Measurements from ENCODE around the gene BPHL.
"Not testable (repeated sequence)": the region's sequence is repeated elsewhere in the genome, so short reads cannot be mapped to it uniquely, and the experiment has no call there.

The BPHL gene

DNA sequence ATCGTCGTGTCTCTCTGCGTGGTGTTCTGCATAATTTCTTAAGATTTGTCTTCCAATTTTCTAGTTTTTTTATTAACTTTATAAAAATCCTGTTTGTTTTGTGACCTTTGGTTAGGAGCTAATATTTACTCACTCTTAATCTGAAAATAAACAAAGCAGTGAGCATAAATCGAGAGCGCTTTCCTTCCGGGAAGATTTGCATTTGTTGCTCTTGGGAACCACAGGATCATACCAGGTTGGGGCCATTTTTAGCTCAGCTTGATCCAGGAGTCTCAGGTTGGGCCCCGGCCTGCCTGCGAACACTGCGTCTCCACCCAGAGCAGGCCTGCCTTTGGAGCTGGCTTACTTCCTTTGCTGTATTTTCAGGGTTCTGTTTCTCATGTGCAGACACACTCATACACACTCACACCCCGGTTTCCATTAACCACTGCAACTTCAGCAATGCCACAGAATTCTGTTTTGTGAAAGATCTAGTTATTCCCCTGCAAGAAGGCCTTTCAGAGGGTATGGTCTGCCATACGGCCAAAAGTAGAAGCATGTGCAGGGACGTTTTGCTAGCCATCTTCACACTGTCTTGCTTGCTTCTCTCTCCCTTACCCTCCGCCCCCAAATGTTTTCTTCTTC, 17.3 kb downstream of the BPHL start:
- TF ChIP-seq, protein P1, sequence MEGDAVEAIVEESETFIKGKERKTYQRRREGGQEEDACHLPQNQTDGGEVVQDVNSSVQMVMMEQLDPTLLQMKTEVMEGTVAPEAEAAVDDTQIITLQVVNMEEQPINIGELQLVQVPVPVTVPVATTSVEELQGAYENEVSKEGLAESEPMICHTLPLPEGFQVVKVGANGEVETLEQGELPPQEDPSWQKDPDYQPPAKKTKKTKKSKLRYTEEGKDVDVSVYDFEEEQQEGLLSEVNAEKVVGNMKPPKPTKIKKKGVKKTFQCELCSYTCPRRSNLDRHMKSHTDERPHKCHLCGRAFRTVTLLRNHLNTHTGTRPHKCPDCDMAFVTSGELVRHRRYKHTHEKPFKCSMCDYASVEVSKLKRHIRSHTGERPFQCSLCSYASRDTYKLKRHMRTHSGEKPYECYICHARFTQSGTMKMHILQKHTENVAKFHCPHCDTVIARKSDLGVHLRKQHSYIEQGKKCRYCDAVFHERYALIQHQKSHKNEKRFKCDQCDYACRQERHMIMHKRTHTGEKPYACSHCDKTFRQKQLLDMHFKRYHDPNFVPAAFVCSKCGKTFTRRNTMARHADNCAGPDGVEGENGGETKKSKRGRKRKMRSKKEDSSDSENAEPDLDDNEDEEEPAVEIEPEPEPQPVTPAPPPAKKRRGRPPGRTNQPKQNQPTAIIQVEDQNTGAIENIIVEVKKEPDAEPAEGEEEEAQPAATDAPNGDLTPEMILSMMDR (IDR thresholded peaks at IDR 0.05; ENCODE audit: insufficient read depth, low read length, poor library complexity, severe bottlenecking) = no peak

DNA sequence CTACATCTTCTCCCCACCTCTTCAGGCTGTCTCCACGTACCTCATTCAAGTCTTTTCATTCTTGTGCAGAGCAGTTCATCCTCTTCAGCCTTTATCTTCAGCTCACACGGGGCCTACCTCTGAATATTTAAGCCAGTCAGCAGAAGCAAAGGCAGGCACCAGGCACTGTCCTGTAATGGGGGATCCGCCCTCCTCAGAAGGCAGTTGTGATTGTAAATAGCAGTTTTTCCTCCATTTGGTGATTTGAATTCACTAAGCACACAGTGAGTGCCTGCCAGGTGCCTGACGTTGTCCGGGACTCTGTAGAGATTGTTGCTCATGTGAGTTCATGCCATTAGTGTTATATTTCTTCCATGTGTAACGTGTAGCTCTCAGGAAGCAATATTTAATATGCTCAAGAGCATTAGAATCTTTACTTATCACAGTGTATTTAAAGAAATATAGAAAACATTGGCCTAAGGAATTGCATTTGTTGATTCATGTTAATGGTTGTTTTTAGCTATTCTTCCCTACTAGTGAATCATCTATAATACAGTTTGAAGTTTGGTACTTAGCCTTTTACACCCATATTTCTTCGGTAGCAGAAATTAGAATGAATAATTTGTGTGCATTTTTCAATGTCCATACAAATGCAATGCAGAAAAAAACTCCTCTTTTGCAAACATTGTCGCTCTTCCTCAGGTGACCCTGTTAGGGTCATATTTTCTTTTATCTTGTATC, 17.9 kb downstream of the BPHL start:
- Histone ChIP-seq H3K27me3 (replicated peaks; ENCODE audit: control insufficient read depth, insufficient read depth, low read length) (no peaks in the 10 kb centered on the region), H3K36me3 (ENCODE audit: control insufficient read depth, insufficient read depth, low read length) (no peaks in the 10 kb centered on the region; the same call in none of the 2 replicates), H3K4me3 (replicated peaks; ENCODE audit: low read depth, low read length) (no peak overlapping the region)
- TF ChIP-seq, protein P1 (IDR thresholded peaks at IDR 0.05; ENCODE audit: insufficient read depth, low read length, poor library complexity, severe bottlenecking) = no peak
- DNase-seq (ENCODE audit: extremely low read depth, insufficient read length) = no peak

More for the DNA sequence above, 17.3 kb downstream of the BPHL start:
- no peak for DNase-seq (ENCODE audit: extremely low read depth, insufficient read length)
- Histone ChIP-seq H3K27me3 (replicated peaks; ENCODE audit: control insufficient read depth, insufficient read depth, low read length) (no peaks in the 10 kb centered on the region), H3K4me3 (replicated peaks; ENCODE audit: low read depth, low read length) (no peak overlapping the region), H3K36me3 (ENCODE audit: control insufficient read depth, insufficient read depth, low read length) (no peaks in the 10 kb centered on the region; the same call in none of the 2 replicates)

DNA sequence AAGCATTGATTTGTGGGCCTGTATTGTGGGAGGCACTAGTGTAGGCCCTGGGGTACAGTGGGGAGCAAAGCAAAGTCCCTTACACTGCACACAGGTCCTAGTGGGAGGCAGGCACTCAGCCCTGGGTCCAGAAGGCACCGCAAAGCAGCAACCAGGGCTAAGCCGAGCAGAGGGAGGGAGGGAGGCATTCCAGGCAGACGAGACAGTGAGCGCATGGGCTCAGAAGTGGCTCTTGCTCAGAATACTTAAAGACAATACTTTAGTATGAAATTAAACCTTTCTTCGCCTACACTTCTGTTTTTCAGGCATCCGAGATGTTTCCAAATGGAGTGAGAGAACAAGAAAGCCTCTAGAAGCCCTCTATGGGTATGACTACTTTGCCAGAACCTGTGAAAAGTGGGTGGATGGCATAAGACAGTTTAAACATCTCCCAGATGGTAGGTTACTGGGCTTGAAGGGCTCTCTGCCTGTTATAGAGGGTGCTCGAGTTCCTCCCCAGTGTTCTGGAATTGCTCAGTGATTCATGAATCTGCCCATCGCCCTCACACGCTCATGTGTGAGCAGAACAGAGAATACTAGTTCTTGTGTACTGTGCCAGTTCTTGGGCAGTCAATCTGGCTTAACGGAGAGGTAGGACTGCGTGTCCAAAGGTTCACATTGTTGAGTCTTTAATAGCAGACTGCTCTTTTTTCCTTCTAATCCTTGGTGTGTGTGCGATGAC, 18.7 kb downstream of the BPHL start:
- TF ChIP-seq, protein P1 (IDR thresholded peaks at IDR 0.05; ENCODE audit: insufficient read depth, low read length, poor library complexity, severe bottlenecking) = no peak
- DNase-seq (ENCODE audit: extremely low read depth, insufficient read length) = no peak
- Histone ChIP-seq H3K4me3 (replicated peaks; ENCODE audit: low read depth, low read length) (no peak overlapping the region), H3K27me3 (replicated peaks; ENCODE audit: control insufficient read depth, insufficient read depth, low read length) (no peaks in the 10 kb centered on the region), H3K36me3 (ENCODE audit: control insufficient read depth, insufficient read depth, low read length) (no peaks in the 10 kb centered on the region; the same call in none of the 2 replicates)

DNA sequence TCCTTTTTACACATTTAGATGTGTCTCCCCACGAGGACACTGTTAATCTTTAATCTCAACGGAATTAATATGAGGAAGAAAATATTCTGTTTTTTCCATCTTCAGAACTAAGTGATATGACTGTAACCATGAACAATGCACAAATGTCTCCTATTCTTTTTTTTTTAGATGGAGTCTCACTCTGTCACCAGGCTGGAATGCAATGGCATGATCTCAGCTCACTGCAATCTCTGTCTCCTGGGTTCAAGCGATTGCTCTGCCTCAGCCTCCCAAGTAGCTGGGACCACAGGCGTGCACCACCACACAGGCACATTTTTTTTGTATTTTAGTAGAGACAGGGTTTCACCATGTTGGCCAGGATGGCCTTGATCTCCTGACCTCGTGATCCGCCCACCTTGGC, 19.4 kb downstream of the BPHL start:
- H3K36me3 ChIP-seq (ENCODE audit: control insufficient read depth, insufficient read depth, low read length); H3K27me3 ChIP-seq (replicated peaks; ENCODE audit: control insufficient read depth, insufficient read depth, low read length); H3K4me3 ChIP-seq (replicated peaks; ENCODE audit: low read depth, low read length); DNase-seq (ENCODE audit: extremely low read depth, insufficient read length): not testable (repeated sequence)

DNA sequence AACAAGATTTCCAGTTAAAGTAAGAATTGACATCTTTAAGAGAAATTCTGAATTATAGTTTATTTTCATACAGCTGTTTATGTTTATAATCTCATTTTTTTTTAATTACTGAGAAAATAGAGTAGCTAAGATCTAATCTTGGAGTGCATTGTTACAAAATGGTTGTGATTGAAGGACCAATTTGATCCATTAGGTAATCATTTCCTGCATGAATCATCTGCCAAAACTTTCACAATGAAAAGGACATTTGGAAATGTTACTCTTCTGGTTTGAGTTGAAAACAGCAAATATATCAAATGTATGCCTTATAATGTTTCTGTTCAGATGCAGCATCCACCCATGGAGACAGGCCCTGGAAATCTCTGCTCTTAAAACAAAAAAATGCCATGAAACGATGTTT, 19.8 kb downstream of the BPHL start:
- Histone ChIP-seq H3K36me3 (ENCODE audit: control insufficient read depth, insufficient read depth, low read length) (no peaks in the 10 kb centered on the region; the same call in none of the 2 replicates), H3K27me3 (replicated peaks; ENCODE audit: control insufficient read depth, insufficient read depth, low read length) (no peaks in the 10 kb centered on the region), H3K4me3 (replicated peaks; ENCODE audit: low read depth, low read length) (no peak overlapping the region)
- DNase-seq (ENCODE audit: extremely low read depth, insufficient read length) = no peak
- TF ChIP-seq, protein P1 (IDR thresholded peaks at IDR 0.05; ENCODE audit: insufficient read depth, low read length, poor library complexity, severe bottlenecking) = no peak
